ENCODE data around the gene KIAA1549.

DNA sequence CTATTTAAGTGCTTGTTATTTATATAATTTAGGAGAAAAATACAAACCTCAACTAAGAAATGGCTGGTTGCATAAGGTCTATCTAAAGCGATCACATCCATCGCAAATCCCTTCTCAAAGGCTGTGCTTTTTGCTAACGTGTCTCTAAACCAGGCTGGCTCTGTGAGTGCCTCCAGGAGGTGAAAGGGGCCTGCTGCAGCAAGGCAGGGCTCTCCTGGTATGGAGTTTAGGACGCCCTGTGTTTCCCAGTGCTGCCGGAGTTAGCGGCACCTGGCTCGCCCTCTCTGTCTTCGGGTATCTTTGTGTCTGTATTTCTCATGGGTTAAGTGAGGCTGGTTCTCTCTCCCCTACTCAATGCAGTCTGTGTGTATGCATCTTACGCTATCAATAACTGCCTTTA, 114.8 kb downstream of the KIAA1549 start:
- TF ChIP-seq, protein P1, sequence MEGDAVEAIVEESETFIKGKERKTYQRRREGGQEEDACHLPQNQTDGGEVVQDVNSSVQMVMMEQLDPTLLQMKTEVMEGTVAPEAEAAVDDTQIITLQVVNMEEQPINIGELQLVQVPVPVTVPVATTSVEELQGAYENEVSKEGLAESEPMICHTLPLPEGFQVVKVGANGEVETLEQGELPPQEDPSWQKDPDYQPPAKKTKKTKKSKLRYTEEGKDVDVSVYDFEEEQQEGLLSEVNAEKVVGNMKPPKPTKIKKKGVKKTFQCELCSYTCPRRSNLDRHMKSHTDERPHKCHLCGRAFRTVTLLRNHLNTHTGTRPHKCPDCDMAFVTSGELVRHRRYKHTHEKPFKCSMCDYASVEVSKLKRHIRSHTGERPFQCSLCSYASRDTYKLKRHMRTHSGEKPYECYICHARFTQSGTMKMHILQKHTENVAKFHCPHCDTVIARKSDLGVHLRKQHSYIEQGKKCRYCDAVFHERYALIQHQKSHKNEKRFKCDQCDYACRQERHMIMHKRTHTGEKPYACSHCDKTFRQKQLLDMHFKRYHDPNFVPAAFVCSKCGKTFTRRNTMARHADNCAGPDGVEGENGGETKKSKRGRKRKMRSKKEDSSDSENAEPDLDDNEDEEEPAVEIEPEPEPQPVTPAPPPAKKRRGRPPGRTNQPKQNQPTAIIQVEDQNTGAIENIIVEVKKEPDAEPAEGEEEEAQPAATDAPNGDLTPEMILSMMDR (IDR thresholded peaks at IDR 0.05) = no peak
- TF ChIP-seq POLR2A (IDR thresholded peaks at IDR 0.05) = no peak
- TF ChIP-seq POLR2AphosphoS5 (IDR thresholded peaks at IDR 0.05) = no peak
